Type B pancreatic cell (in vitro differentiated cells): Measurements from ENCODE around the gene TEX44. TPM values are rescaled to one million over a fixed set of nuclear protein-coding genes. Genes with fewer than 3 reads are reported as not detected.
"Not testable (repeated sequence)": the region's sequence is repeated elsewhere in the genome, so short reads cannot be mapped to it uniquely, and the experiment has no call there.

Experiments
- DNase-seq: peaks from one replicate; pipeline ENCODE4 v3.0.0; 2021; ENCODE audit warnings: mixed read lengths; ENCODE audit not compliant: unreplicated experiment; ENCODE audit errors: extremely low spot score
- H3K27ac Mint-ChIP-seq: 2 replicates; pipeline ENCODE4 v1.8.0; 2021; ENCODE audit warnings: mild to moderate bottlenecking, mixed read lengths
- H3K27me3 Mint-ChIP-seq: 2 replicates; pipeline ENCODE4 v1.8.0; 2021; ENCODE audit warnings: mixed read lengths
- H3K36me3 Mint-ChIP-seq: 2 replicates; pipeline ENCODE4 v1.8.0; 2021; ENCODE audit warnings: mixed read lengths
- H3K4me1 Mint-ChIP-seq: one replicate; pipeline ENCODE4 v1.8.0; 2021; ENCODE audit warnings: mixed read lengths; ENCODE audit not compliant: unreplicated experiment
- H3K4me3 Mint-ChIP-seq: 2 replicates; pipeline ENCODE4 v1.8.0; 2021; ENCODE audit warnings: mild to moderate bottlenecking, mixed read lengths
- H3K9me3 Mint-ChIP-seq: 2 replicates; pipeline ENCODE4 v1.8.0; 2021; ENCODE audit warnings: mixed read lengths
- CTCF ChIP-seq: fragments of 200-600 bp; sonication (generic); conservative IDR thresholded peaks from 2 replicates; pipeline ENCODE4 v1.5.0; 2021; ENCODE audit warnings: antibody characterized with exemption, mild to moderate bottlenecking
- total RNA-seq: library from RNA; stranded (reverse); gene quantifications from 2 replicates; pipeline ENCODE4 v1.2.1, GENCODE V29; 2021; ENCODE audit warnings: low replicate concordance

TEX44 gene
- total RNA-seq, 1 donor from 2014 or later: not detected

DNA sequence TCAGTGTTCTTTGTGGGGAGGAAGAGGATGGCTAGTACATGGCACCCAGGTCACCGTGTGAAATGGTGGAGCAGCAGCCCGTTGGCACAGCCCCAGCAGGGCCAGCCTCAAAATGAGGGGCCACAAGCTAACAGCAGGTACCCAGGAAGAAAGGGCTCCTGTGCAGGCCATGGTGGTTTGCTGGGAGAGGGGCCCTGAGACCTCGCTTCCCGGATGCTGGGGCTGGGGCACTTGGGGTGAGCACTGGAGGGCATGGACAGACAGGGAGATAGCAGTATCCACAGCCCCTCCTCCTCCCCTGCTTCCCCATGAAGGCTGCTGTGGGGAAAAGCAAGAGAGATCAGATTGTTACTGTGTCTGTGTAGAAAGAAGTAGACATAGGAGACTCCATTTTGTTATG is 16.2 kb upstream of the TEX44 start:
- no peak for DNase-seq
- peaks cover 13% of the 10 kb centered on the region for H3K4me1 Mint-ChIP-seq
- no peaks in the 10 kb centered on the region for H3K36me3 Mint-ChIP-seq
- H3K9me3 Mint-ChIP-seq: peaks cover 6% of the 10 kb centered on the region
- H3K27ac Mint-ChIP-seq: peak overlapping the region; percentile 96
- no peaks in the 10 kb centered on the region for H3K27me3 Mint-ChIP-seq
- no peak overlapping the region for H3K4me3 Mint-ChIP-seq
- no peak for TF ChIP-seq CTCF

GRCh38 chr2:231578655-231579054 is 14.0 kb upstream of the TEX44 start:
- not testable (repeated sequence) for H3K27ac Mint-ChIP-seq, H3K4me1 Mint-ChIP-seq, DNase-seq, H3K36me3 Mint-ChIP-seq, H3K27me3 Mint-ChIP-seq, H3K9me3 Mint-ChIP-seq, H3K4me3 Mint-ChIP-seq

DNA sequence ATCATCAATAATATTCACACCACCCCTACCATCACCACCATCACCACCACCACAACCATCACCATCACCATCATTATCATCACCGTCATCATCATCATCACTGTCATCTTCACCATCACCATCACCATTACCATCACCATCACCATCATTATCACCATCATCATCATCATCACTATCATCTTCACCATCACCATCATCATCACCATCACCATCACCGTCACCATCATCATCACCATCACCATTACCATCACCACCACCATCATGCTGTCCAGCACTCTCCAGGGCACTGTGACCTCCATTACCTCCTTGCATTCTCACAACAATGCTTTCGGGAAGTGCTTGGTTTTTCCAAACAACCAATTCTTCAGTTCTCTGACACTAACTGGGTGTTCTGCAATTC is 13.1 kb upstream of the TEX44 start:
- H3K4me1 Mint-ChIP-seq: peaks cover 9% of the 10 kb centered on the region
- H3K36me3 Mint-ChIP-seq: no peaks in the 10 kb centered on the region
- DNase-seq: no peak
- TF ChIP-seq CTCF: no peak
- peaks cover 6% of the 10 kb centered on the region for H3K9me3 Mint-ChIP-seq
- H3K27ac Mint-ChIP-seq: no peak overlapping the region
- H3K4me3 Mint-ChIP-seq: no peak overlapping the region
- no peaks in the 10 kb centered on the region for H3K27me3 Mint-ChIP-seq

DNA sequence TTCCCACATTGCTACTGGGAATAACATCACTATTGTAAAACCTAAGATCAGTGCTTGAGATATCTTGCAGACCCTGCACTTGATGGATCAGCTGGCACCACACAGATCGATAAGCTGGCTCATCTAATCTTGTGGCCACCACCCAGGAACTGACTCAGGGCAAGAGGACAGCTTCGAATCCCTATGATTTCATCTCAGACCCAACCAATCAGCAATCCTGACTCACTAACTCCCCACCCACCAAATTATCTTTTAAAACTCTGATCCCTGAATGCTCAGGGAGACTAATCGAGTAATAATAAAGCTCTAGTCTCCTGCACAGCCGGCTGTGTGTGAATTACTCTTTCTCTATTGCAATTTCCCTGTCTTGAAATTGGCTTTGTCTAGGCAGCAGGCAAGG is 11.3 kb upstream of the TEX44 start:
- no peak overlapping the region for H3K4me3 Mint-ChIP-seq
- peaks cover 9% of the 10 kb centered on the region for H3K4me1 Mint-ChIP-seq
- H3K27me3 Mint-ChIP-seq: no peaks in the 10 kb centered on the region
- no peak overlapping the region for H3K27ac Mint-ChIP-seq
- peaks cover 6% of the 10 kb centered on the region for H3K9me3 Mint-ChIP-seq
- H3K36me3 Mint-ChIP-seq: no peaks in the 10 kb centered on the region
- no peak for DNase-seq
- no peak for TF ChIP-seq CTCF

- Mint-ChIP-seq H3K4me1 (peaks cover 5% of the 10 kb centered on the region), H3K36me3 (no peaks in the 10 kb centered on the region), H3K4me3 (no peak overlapping the region), H3K27me3 (no peaks in the 10 kb centered on the region), H3K9me3 (peaks cover 6% of the 10 kb centered on the region), H3K27ac (peak overlapping the region; percentile 21)
- no peak for TF ChIP-seq CTCF
- no peak for DNase-seq
These were observed 8.7 kb upstream of the TEX44 start for GRCh38 chr2:231583982-231584381.

GRCh38 chr2:231587744-231588143 is 4.9 kb upstream of the TEX44 start:
- H3K27ac Mint-ChIP-seq, H3K36me3 Mint-ChIP-seq, H3K9me3 Mint-ChIP-seq, DNase-seq, H3K4me3 Mint-ChIP-seq, H3K4me1 Mint-ChIP-seq, H3K27me3 Mint-ChIP-seq: not testable (repeated sequence)

GRCh38 chr2:231589656-231590055 is 3.0 kb upstream of the TEX44 start:
- DNase-seq: no peak
- H3K4me1 Mint-ChIP-seq: no peaks in the 10 kb centered on the region
- no peak overlapping the region for H3K4me3 Mint-ChIP-seq
- no peaks in the 10 kb centered on the region for H3K27me3 Mint-ChIP-seq
- H3K36me3 Mint-ChIP-seq: no peaks in the 10 kb centered on the region
- no peak for TF ChIP-seq CTCF
- H3K9me3 Mint-ChIP-seq: no peaks in the 10 kb centered on the region
- no peak overlapping the region for H3K27ac Mint-ChIP-seq
